ENCODE results near the gene CFAP58. TPM values are rescaled to one million over a fixed set of nuclear protein-coding genes. Genes with fewer than 3 reads are reported as not detected.

The CFAP58 gene
- total and polyA plus RNA-seq, 2 donors (not counting 3 experiments of a cell fraction or from before 2014, with no cell fraction given), result 0.07 to 0.29 TPM

GRCh38 chr10:104374591-104374990, 21.0 kb downstream of the CFAP58 start:
- H3K27me3 ChIP-seq (ENCODE audit: control insufficient read depth in 2 of 2, insufficient read depth in 2 of 2, low read length in 2 of 2), result peaks cover 0 to 2% of the 10 kb centered on the region in 2 experiments
- no peaks in the 10 kb centered on the region for H3K9me1 ChIP-seq (replicated peaks; ENCODE audit: control insufficient read depth, extremely low read depth, insufficient read depth, low read length)
- dilution Hi-C loops (cut with MboI; ENCODE audit: extremely low pct_ligation_motif_present, low sequenced_read_pairs), result no loop called here
- no peaks in the 10 kb centered on the region for H3K36me3 ChIP-seq (ENCODE audit: control insufficient read depth in 2 of 2, extremely low read depth in 1 of 2, insufficient read depth in 2 of 2, low read length in 2 of 2)
- DNase-seq (ENCODE audit: low read depth, low spot score) (no peak), FAIRE-seq (no peak)
- TF ChIP-seq FOS (IDR thresholded peaks at IDR 0.05; ENCODE audit: borderline replicate concordance, insufficient read depth, low read length), result no peak
- H3K4me3 ChIP-seq (replicated peaks in 1 of 3; ENCODE audit: insufficient read depth in 1 of 3, low read depth in 1 of 3, low read length in 3 of 3), result no peak overlapping the region
- no peaks in the 10 kb centered on the region for H3K79me2 ChIP-seq (ENCODE audit: control insufficient read depth, insufficient read depth, low read length)
- H3K4me1 ChIP-seq (ENCODE audit: control insufficient read depth, extremely low read depth, insufficient read depth, low read length), result no peaks in the 10 kb centered on the region
- no peak overlapping the region for H3K9ac ChIP-seq (replicated peaks; ENCODE audit: extremely low read depth, insufficient read depth, low read length)
- H2AFZ ChIP-seq (ENCODE audit: low read depth, low read length), result no peak overlapping the region
- ChIA-PET CTCF (interaction anchor here (0.6 kb wide), 1 partner anchor 18 kb away, joined by 3 read pairs; no protein-coding TSS in a partner anchor), POLR2A (no interaction called here)
- no peak overlapping the region for H3K27ac ChIP-seq (ENCODE audit: insufficient read depth, low read depth, low read length)
- H3K4me2 ChIP-seq (ENCODE audit: insufficient read depth, low read length), result no peak overlapping the region
- intact Hi-C loops (cut with micrococcal nuclease), result no loop called here
- no peaks in the 10 kb centered on the region for H3K9me3 ChIP-seq (replicated peaks; ENCODE audit: control insufficient read depth, insufficient read depth, low read length)
- no peaks in the 10 kb centered on the region for H4K20me1 ChIP-seq (replicated peaks; ENCODE audit: control insufficient read depth, extremely low read depth, insufficient read depth, low read length)
- BruUV-seq (replicated peaks), result no TSS peak

GRCh38 chr10:104376784-104377300, 23.2 kb downstream of the CFAP58 start:
- no peak for DNase-seq (ENCODE audit: low read depth, low spot score)
- no peak overlapping the region for H3K4me2 ChIP-seq (ENCODE audit: insufficient read depth, low read length)
- peaks cover 0 to 2% of the 10 kb centered on the region in 2 experiments for H3K27me3 ChIP-seq (ENCODE audit: control insufficient read depth in 2 of 2, insufficient read depth in 2 of 2, low read length in 2 of 2)
- no peak overlapping the region for H3K4me3 ChIP-seq (replicated peaks in 1 of 3; ENCODE audit: insufficient read depth in 1 of 3, low read depth in 1 of 3, low read length in 3 of 3)
- H2AFZ ChIP-seq (ENCODE audit: low read depth, low read length), result no peak overlapping the region
- no peak overlapping the region for H3K9ac ChIP-seq (replicated peaks; ENCODE audit: extremely low read depth, insufficient read depth, low read length)
- intact Hi-C loops (cut with micrococcal nuclease), result no loop called here
- no peak for FAIRE-seq
- TF ChIP-seq EZH2 (IDR thresholded peaks at IDR 0.05; ENCODE audit: borderline replicate concordance, low read depth, low read length, severe bottlenecking) (no peak), POLR2AphosphoS5 (IDR thresholded peaks at IDR 0.05; ENCODE audit: insufficient read depth, low read depth, low read length) (no peak), JUN (IDR thresholded peaks at IDR 0.05; ENCODE audit: borderline replicate concordance, insufficient read depth, insufficient read length, low read depth) (no peak), CTCF (IDR thresholded peaks at IDR 0.05; ENCODE audit: extremely low read depth in 1 of 2, insufficient read depth in 1 of 2, low read depth in 1 of 2, low read length in 2 of 2) (no peak), GATA2 (IDR thresholded peaks at IDR 0.05; ENCODE audit: insufficient read depth, insufficient read length, low read depth, low read length) (no peak), MYC (IDR thresholded peaks at IDR 0.05; ENCODE audit: low read depth, low read length) (no peak), POLR2A (IDR thresholded peaks at IDR 0.05; ENCODE audit: low read depth, low read length) (no peak), MAX (IDR thresholded peaks at IDR 0.05; ENCODE audit: insufficient read depth, insufficient read length) (no peak), FOS (IDR thresholded peaks at IDR 0.05; ENCODE audit: borderline replicate concordance, insufficient read depth, low read length) (no peak)
- no peaks in the 10 kb centered on the region for H3K9me3 ChIP-seq (replicated peaks; ENCODE audit: control insufficient read depth, insufficient read depth, low read length)
- POLR2A ChIA-PET, result no interaction called here
- BruUV-seq (replicated peaks), result no TSS peak
- H3K27ac ChIP-seq (ENCODE audit: insufficient read depth, low read depth, low read length), result no peak overlapping the region
- no peaks in the 10 kb centered on the region for H3K36me3 ChIP-seq (ENCODE audit: control insufficient read depth in 2 of 2, extremely low read depth in 1 of 2, insufficient read depth in 2 of 2, low read length in 2 of 2)
- dilution Hi-C loops (cut with MboI; ENCODE audit: extremely low pct_ligation_motif_present, low sequenced_read_pairs), result no loop called here
- no peaks in the 10 kb centered on the region for H3K4me1 ChIP-seq (ENCODE audit: control insufficient read depth, extremely low read depth, insufficient read depth, low read length)
- CTCF ChIA-PET, result no interaction called here
- H3K79me2 ChIP-seq (ENCODE audit: control insufficient read depth, insufficient read depth, low read length), result no peaks in the 10 kb centered on the region
- no peaks in the 10 kb centered on the region for H3K9me1 ChIP-seq (replicated peaks; ENCODE audit: control insufficient read depth, extremely low read depth, insufficient read depth, low read length)
- H4K20me1 ChIP-seq (replicated peaks; ENCODE audit: control insufficient read depth, extremely low read depth, insufficient read depth, low read length), result no peaks in the 10 kb centered on the region
